NCI-H2171 (cell line): Measurements from ENCODE around the gene IL1RAPL2.
"Not testable (repeated sequence)": the region's sequence is repeated elsewhere in the genome, so short reads cannot be mapped to it uniquely, and the experiment has no call there.

Source experiments
- DNase-seq: peaks from one replicate; lab custom pipeline; 2025; lab: John Stamatoyannopoulos, UW

Gene IL1RAPL2

GRCh38 chrX:105701310-105702052, 1135.5 kb downstream of the IL1RAPL2 start:
- no peak for DNase-seq

GRCh38 chrX:105703876-105704275, 1137.9 kb downstream of the IL1RAPL2 start:
- DNase-seq, result no peak

- no peak for DNase-seq
These were observed 1140.0 kb downstream of the IL1RAPL2 start for GRCh38 chrX:105706041-105706440.

- DNase-seq, result no peak
These were observed 1145.8 kb downstream of the IL1RAPL2 start for GRCh38 chrX:105711805-105712204.

GRCh38 chrX:105715746-105716145, 1149.7 kb downstream of the IL1RAPL2 start:
- DNase-seq, result no peak

GRCh38 chrX:105723966-105724735, 1158.2 kb downstream of the IL1RAPL2 start:
- DNase-seq, result no peak

- DNase-seq, result no peak
These were observed 1159.2 kb downstream of the IL1RAPL2 start for GRCh38 chrX:105725228-105725627.

GRCh38 chrX:105738162-105738561, 1172.2 kb downstream of the IL1RAPL2 start:
- no peak for DNase-seq

GRCh38 chrX:105744291-105744690, 1178.3 kb downstream of the IL1RAPL2 start:
- DNase-seq, result no peak

- DNase-seq, result no peak
These were observed 1178.9 kb downstream of the IL1RAPL2 start for GRCh38 chrX:105744946-105745345.

- DNase-seq, result no peak
These were observed 1179.9 kb downstream of the IL1RAPL2 start for GRCh38 chrX:105745863-105746262.

GRCh38 chrX:105752338-105752956, 1186.4 kb downstream of the IL1RAPL2 start:
- no peak for DNase-seq

GRCh38 chrX:105753411-105753810, 1187.4 kb downstream of the IL1RAPL2 start:
- DNase-seq, result no peak

- DNase-seq, result no peak
These were observed 1188.4 kb downstream of the IL1RAPL2 start for GRCh38 chrX:105754286-105754964.

GRCh38 chrX:105755109-105755508, 1189.1 kb downstream of the IL1RAPL2 start:
- DNase-seq, result no peak

- no peak for DNase-seq
These were observed 1192.8 kb downstream of the IL1RAPL2 start for GRCh38 chrX:105758754-105759153.

- no peak for DNase-seq
These were observed 1193.6 kb downstream of the IL1RAPL2 start for GRCh38 chrX:105759598-105759997.

GRCh38 chrX:105765691-105766090, 1199.7 kb downstream of the IL1RAPL2 start:
- no peak for DNase-seq

GRCh38 chrX:105773801-105774200, 1207.8 kb downstream of the IL1RAPL2 start:
- DNase-seq, result no peak

GRCh38 chrX:105775679-105776078, 1209.7 kb downstream of the IL1RAPL2 start:
- no peak for DNase-seq

- no peak for DNase-seq
These were observed 1215.8 kb downstream of the IL1RAPL2 start for GRCh38 chrX:105781804-105782203.

- DNase-seq, result not testable (repeated sequence)
These were observed 1230.9 kb downstream of the IL1RAPL2 start for GRCh38 chrX:105796877-105797276.
